ENCODE measurements around the gene DGKZ. TPM values are rescaled to one million over a fixed set of nuclear protein-coding genes. Genes with fewer than 3 reads are reported as not detected.

The DGKZ gene
- total and polyA plus RNA-seq, 3 experiments from 2014 or later = 85.8 to 87.4 (median 87.2) TPM

- Histone ChIP-seq H3K4me1 (ENCODE audit: insufficient read depth, low read length) (peaks cover 28% of the 10 kb centered on the region), H3K36me3 (ENCODE audit: insufficient read depth, low read length) (no peaks in the 10 kb centered on the region), H3K4me3 (ENCODE audit: low read length) (no peak overlapping the region), H3K9me3 (ENCODE audit: low read length) (no peaks in the 10 kb centered on the region), H3K27ac (ENCODE audit: low read depth, low read length) (no peak overlapping the region), H3K27me3 (ENCODE audit: insufficient read depth, low read length, poor library complexity, severe bottlenecking) (peaks cover 46% of the 10 kb centered on the region)
- Mint-ChIP-seq H3K36me3 (peaks cover 0 to 6% (median 0%) of the 10 kb centered on the region in 3 donors), H3K9me3 (peaks cover 0 to 3% (median 0%) of the 10 kb centered on the region in 5 donors), H3K27me3 (peaks cover 54 to 77% of the 10 kb centered on the region in 2 donors), H3K4me1 (peaks cover 17 to 40% (median 21%) of the 10 kb centered on the region in 3 donors), H3K4me3 (peak overlapping the region in 1 of 7 donors; percentile 71), H3K27ac (peak overlapping the region in 1 of 8 donors; percentile 15)
- ChIA-PET CTCF (interaction anchor here (1.0 to 1.1 kb wide), 2 partner anchors 13 to 19 kb away, joined by 3 read pairs; no protein-coding TSS in a partner anchor), POLR2A (no interaction called here)
- no peak for DNase-seq
These were observed 38.8 kb downstream of the DGKZ start for GRCh38 chr11:46386005-46386578.

- peak overlapping the region in 1 of 7 donors; percentile 71 for H3K4me3 Mint-ChIP-seq
- DNase-seq = no peak
- peaks cover 17 to 40% (median 21%) of the 10 kb centered on the region in 3 donors for H3K4me1 Mint-ChIP-seq
- Histone ChIP-seq H3K4me3 (ENCODE audit: low read length) (no peak overlapping the region), H3K27ac (ENCODE audit: low read depth, low read length) (no peak overlapping the region), H3K36me3 (ENCODE audit: insufficient read depth, low read length) (no peaks in the 10 kb centered on the region), H3K27me3 (ENCODE audit: insufficient read depth, low read length, poor library complexity, severe bottlenecking) (peaks cover 46% of the 10 kb centered on the region), H3K4me1 (ENCODE audit: insufficient read depth, low read length) (peaks cover 28% of the 10 kb centered on the region), H3K9me3 (ENCODE audit: low read length) (no peaks in the 10 kb centered on the region)
- peaks cover 0 to 6% (median 0%) of the 10 kb centered on the region in 3 donors for H3K36me3 Mint-ChIP-seq
- CTCF ChIA-PET = interaction anchor here (1.0 to 1.2 kb wide), 3 partner anchors 12 to 231 kb away, joined by 3 to 5 read pairs (median 3); partner anchors contain the start of genes ATG13 and HARBI1
- H3K27ac Mint-ChIP-seq = no peak overlapping the region
- peaks cover 54 to 77% of the 10 kb centered on the region in 2 donors for H3K27me3 Mint-ChIP-seq
- POLR2A ChIA-PET = no interaction called here
- peaks cover 0 to 3% (median 0%) of the 10 kb centered on the region in 5 donors for H3K9me3 Mint-ChIP-seq
These were observed 39.4 kb downstream of the DGKZ start for GRCh38 chr11:46386674-46387073.

- Histone ChIP-seq H3K4me1 (ENCODE audit: insufficient read depth, low read length) (peaks cover 22% of the 10 kb centered on the region), H3K27me3 (ENCODE audit: insufficient read depth, low read length, poor library complexity, severe bottlenecking) (peaks cover 42% of the 10 kb centered on the region), H3K4me3 (ENCODE audit: low read length) (no peak overlapping the region), H3K9me3 (ENCODE audit: low read length) (no peaks in the 10 kb centered on the region), H3K36me3 (ENCODE audit: insufficient read depth, low read length) (no peaks in the 10 kb centered on the region), H3K27ac (ENCODE audit: low read depth, low read length) (no peak overlapping the region)
- H3K9me3 Mint-ChIP-seq = peaks cover 0 to 3% (median 0%) of the 10 kb centered on the region in 5 donors
- H3K4me3 Mint-ChIP-seq = no peak overlapping the region
- peaks cover 53 to 73% of the 10 kb centered on the region in 2 donors for H3K27me3 Mint-ChIP-seq
- peaks cover 0 to 6% (median 0%) of the 10 kb centered on the region in 3 donors for H3K36me3 Mint-ChIP-seq
- H3K27ac Mint-ChIP-seq = no peak overlapping the region
- ChIA-PET POLR2A (no interaction called here), CTCF (interaction anchor here (0.9 to 2.7 kb wide), 6 partner anchors 11 to 230 kb away, joined by 3 to 8 read pairs (median 4); partner anchors contain the start of genes ATG13 and HARBI1)
- H3K4me1 Mint-ChIP-seq = peaks cover 17 to 36% (median 21%) of the 10 kb centered on the region in 3 donors
- DNase-seq = no peak
These were observed 40.2 kb downstream of the DGKZ start for GRCh38 chr11:46387456-46387855.

- no peak overlapping the region for H3K4me3 ChIP-seq (ENCODE audit: low read length)
- no peaks in the 10 kb centered on the region for H3K9me3 ChIP-seq (ENCODE audit: low read length)
- H3K36me3 Mint-ChIP-seq = peaks cover 0 to 6% (median 0%) of the 10 kb centered on the region in 3 donors
- no peak for DNase-seq
- peak overlapping the region in 1 of 7 donors; percentile 18 for H3K4me3 Mint-ChIP-seq
- no peak overlapping the region for H3K27ac ChIP-seq (ENCODE audit: low read depth, low read length)
- H3K27me3 Mint-ChIP-seq = peaks cover 58 to 77% of the 10 kb centered on the region in 2 donors
- H3K4me1 Mint-ChIP-seq = peaks cover 22 to 39% (median 27%) of the 10 kb centered on the region in 3 donors
- ChIA-PET CTCF (interaction anchor here (0.9 to 2.7 kb wide), 5 partner anchors 8 to 229 kb away, joined by 3 to 8 read pairs (median 6); partner anchors contain the start of genes ATG13 and HARBI1), POLR2A (no interaction called here)
- peak overlapping the region in 1 of 8 donors; percentile 12 for H3K27ac Mint-ChIP-seq
- peaks cover 21% of the 10 kb centered on the region for H3K4me1 ChIP-seq (ENCODE audit: insufficient read depth, low read length)
- no peaks in the 10 kb centered on the region for H3K36me3 ChIP-seq (ENCODE audit: insufficient read depth, low read length)
- peaks cover 0 to 5% (median 0%) of the 10 kb centered on the region in 5 donors for H3K9me3 Mint-ChIP-seq
- H3K27me3 ChIP-seq (ENCODE audit: insufficient read depth, low read length, poor library complexity, severe bottlenecking) = peaks cover 36% of the 10 kb centered on the region
These were observed 40.8 kb downstream of the DGKZ start for GRCh38 chr11:46387919-46388618.

GRCh38 chr11:46388619-46389449, 41.6 kb downstream of the DGKZ start:
- CTCF ChIA-PET = interaction anchor here (1.2 to 2.7 kb wide), 5 partner anchors 9 to 145 kb away, joined by 3 to 10 read pairs (median 6); no protein-coding TSS in a partner anchor
- Mint-ChIP-seq H3K36me3 (peaks cover 0 to 6% (median 0%) of the 10 kb centered on the region in 3 donors), H3K27ac (no peak overlapping the region), H3K4me3 (peak overlapping the region in 4 of 7 donors; percentile 18 to 60 (median 52)), H3K9me3 (peaks cover 0 to 5% (median 0%) of the 10 kb centered on the region in 5 donors), H3K27me3 (peaks cover 57 to 74% of the 10 kb centered on the region in 2 donors), H3K4me1 (peaks cover 25 to 41% (median 29%) of the 10 kb centered on the region in 3 donors)
- Histone ChIP-seq H3K27me3 (ENCODE audit: insufficient read depth, low read length, poor library complexity, severe bottlenecking) (peaks cover 35% of the 10 kb centered on the region), H3K36me3 (ENCODE audit: insufficient read depth, low read length) (no peaks in the 10 kb centered on the region), H3K4me3 (ENCODE audit: low read length) (no peak overlapping the region), H3K27ac (ENCODE audit: low read depth, low read length) (no peak overlapping the region), H3K4me1 (ENCODE audit: insufficient read depth, low read length) (peaks cover 22% of the 10 kb centered on the region), H3K9me3 (ENCODE audit: low read length) (no peaks in the 10 kb centered on the region)
- no peak for DNase-seq
- POLR2A ChIA-PET = no interaction called here

GRCh38 chr11:46389450-46390330, 42.4 kb downstream of the DGKZ start:
- Histone ChIP-seq H3K4me3 (ENCODE audit: low read length) (peak overlapping the region; percentile 32), H3K36me3 (ENCODE audit: insufficient read depth, low read length) (no peaks in the 10 kb centered on the region), H3K27ac (ENCODE audit: low read depth, low read length) (no peak overlapping the region), H3K27me3 (ENCODE audit: insufficient read depth, low read length, poor library complexity, severe bottlenecking) (peaks cover 30% of the 10 kb centered on the region), H3K4me1 (ENCODE audit: insufficient read depth, low read length) (peaks cover 22% of the 10 kb centered on the region), H3K9me3 (ENCODE audit: low read length) (no peaks in the 10 kb centered on the region)
- H3K4me1 Mint-ChIP-seq = peaks cover 26 to 41% (median 29%) of the 10 kb centered on the region in 3 donors
- H3K4me3 Mint-ChIP-seq = peak overlapping the region in 6 of 7 donors; percentile 12 to 59 (median 42)
- ChIA-PET CTCF (interaction anchor here (1.2 to 2.7 kb wide), 6 partner anchors 9 to 146 kb away, joined by 3 to 10 read pairs (median 6); no protein-coding TSS in a partner anchor), POLR2A (no interaction called here)
- peaks cover 0 to 5% (median 0%) of the 10 kb centered on the region in 5 donors for H3K9me3 Mint-ChIP-seq
- no peak for DNase-seq
- peaks cover 0 to 6% (median 0%) of the 10 kb centered on the region in 3 donors for H3K36me3 Mint-ChIP-seq
- H3K27me3 Mint-ChIP-seq = peaks cover 56 to 72% of the 10 kb centered on the region in 2 donors
- no peak overlapping the region for H3K27ac Mint-ChIP-seq
